Cardiac fibroblast (primary cell): ENCODE measurements around the gene STXBP6.
A peak's percentile ranks its signal among the peaks of the same experiment; 100 is the strongest.

Source experiments
- DNase-seq, 2 donors: peaks; one replicate each; pipeline versions ENCODE4 v3.0.0 to v3.0.0-alpha.2; 2010; ENCODE audit warnings: low read depth in 2 of 2
- H3K4me3 ChIP-seq, 2 donors: replicated peaks in 1 of 2; 1 replicate in 1 of 2; 2 replicates in 1 of 2; pipeline ENCODE4 v1.5.1; 2011; ENCODE audit warnings: low read depth in 2 of 2, low read length in 2 of 2, mild to moderate bottlenecking in 2 of 2, moderate library complexity in 1 of 2
- TF ChIP-seq, protein P1 (sequence below): IDR thresholded peaks from one replicate; pipeline ENCODE4 v1.5.1; 2011; ENCODE audit warnings: low read depth, mild to moderate bottlenecking, low read length, inconsistent platforms

Gene STXBP6

DNA sequence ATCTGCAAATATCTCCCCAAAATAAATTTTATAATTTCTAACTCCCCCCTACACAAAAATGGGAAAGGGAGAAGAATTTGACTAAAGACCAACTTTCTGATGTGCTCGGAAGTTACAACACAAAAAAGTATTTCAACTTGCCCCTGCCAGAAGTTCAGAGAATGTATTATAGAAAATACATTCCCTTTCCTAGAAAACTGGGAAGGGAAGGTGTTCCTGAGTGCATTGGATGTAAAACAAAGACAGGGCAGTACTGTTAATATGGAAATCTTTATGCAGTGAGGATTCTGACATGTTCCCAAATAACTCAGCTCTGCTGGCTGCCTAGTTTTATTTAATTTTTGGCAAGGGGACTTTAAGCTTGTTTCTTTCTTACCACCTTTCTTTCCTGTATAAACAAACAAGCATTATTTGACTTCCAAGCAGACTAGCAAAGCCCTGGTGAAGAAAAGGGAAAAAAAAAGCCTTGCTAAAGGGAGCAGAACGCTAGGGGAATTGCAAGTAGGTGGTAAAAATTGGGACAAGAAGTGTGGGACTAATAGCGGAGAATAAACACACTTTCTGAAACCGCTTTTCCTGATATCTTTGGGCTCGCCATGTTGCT, 124.1 kb downstream of the STXBP6 start:
- no peak for DNase-seq
- no peak overlapping the region for H3K4me3 ChIP-seq
- TF ChIP-seq, protein P1, sequence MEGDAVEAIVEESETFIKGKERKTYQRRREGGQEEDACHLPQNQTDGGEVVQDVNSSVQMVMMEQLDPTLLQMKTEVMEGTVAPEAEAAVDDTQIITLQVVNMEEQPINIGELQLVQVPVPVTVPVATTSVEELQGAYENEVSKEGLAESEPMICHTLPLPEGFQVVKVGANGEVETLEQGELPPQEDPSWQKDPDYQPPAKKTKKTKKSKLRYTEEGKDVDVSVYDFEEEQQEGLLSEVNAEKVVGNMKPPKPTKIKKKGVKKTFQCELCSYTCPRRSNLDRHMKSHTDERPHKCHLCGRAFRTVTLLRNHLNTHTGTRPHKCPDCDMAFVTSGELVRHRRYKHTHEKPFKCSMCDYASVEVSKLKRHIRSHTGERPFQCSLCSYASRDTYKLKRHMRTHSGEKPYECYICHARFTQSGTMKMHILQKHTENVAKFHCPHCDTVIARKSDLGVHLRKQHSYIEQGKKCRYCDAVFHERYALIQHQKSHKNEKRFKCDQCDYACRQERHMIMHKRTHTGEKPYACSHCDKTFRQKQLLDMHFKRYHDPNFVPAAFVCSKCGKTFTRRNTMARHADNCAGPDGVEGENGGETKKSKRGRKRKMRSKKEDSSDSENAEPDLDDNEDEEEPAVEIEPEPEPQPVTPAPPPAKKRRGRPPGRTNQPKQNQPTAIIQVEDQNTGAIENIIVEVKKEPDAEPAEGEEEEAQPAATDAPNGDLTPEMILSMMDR: no peak

DNA sequence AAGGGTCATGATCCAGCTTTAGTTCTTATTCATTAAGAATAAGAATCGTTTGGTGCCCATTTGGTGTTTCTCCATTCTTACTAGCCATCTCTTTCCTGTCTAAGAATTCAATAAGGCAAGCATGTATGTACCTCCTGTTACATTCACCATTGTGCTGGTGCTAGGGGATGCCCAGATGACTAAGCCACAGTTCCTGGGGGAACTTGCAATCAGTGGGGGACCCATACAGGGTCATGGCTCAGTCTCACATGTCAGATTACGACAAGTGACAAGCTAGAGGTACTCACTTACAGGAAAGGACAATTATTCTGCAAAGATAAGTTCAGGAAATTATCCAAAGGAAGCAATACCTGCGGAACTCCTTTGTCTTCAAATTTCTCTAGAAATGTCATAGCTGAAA, 125.4 kb downstream of the STXBP6 start:
- no peak overlapping the region for H3K4me3 ChIP-seq
- no peak for DNase-seq
- TF ChIP-seq, protein P1: no peak

DNA sequence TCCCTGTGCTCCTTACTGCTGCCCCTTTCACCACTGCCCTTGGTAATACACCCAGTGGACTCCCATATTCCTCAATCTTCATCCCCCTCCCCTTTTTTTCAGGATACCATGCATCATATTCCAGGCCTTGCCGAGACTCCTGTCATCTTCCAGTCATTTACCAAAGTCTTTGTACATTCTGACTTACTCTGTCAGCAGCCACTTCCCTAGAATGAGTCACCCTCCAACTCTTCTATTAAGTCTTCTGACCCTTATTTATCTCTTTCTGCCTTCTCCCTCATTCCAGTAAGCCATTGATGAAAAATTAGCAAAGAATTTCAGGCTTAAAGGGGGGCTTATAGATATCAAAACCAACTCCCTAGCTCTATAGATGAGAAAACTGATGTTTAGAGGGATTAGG, 128.0 kb downstream of the STXBP6 start:
- TF ChIP-seq, protein P1: no peak
- H3K4me3 ChIP-seq: no peak overlapping the region
- peak; percentile 37 to 53 for DNase-seq

DNA sequence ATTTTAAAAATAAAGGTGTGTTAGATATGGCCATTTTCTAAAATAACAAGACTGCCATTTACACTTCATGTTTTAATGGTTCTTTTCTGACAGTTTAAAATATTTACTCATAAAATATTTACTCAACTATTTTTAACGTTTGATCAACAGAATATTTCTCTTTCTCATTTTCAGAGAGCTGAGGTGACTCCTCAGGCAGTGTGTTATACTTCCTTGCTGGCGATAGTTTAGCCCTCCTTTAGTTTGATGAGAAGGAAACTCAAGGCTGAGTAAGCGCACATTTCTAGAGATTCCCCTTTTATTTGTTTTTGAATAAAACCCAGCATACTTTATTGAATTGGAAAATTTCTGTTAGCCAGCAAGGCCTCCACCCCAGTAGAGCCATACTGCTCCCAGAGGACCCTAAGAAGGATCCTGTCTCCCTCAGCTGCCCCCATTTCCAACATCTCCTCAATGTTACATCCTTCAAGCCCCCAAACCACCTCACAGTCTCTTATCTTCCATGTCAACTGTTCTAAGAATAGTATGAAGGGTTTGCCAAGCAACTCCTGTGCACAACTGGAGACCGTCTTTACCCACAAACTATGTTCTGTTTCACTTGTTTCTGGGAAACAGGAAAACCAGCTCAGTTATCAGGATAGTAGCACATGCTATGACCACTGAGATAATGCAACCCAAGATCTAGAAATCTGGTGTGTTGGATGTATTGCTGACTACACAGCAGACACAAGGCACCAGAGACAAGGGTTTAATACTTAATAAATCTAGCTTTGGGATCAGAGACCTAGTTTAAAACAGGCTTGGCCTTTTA, 129.5 kb downstream of the STXBP6 start:
- H3K4me3 ChIP-seq: no peak overlapping the region
- TF ChIP-seq, protein P1: no peak

DNA sequence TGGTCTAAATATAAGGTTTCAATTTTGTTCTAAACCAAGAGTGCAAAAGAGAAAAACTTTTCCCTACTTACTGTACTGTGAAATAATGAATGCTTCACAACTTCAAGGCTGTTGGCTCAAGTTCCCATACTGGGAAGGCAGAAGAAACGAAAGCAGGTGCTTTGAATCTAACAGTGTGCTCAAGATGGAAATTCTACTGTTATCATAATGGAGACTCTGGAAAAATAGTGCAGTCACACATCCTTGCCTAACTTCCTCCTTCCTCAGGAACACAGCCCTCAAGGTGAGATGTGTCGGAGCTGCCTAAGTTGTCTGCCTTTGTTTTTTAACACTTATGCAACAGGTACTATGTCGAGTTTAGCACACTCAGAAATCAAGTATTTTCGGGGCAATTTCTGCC, 131.1 kb downstream of the STXBP6 start:
- no peak overlapping the region for H3K4me3 ChIP-seq
- no peak for DNase-seq
- TF ChIP-seq, protein P1: no peak

More for the DNA sequence above, 129.5 kb downstream of the STXBP6 start:
- DNase-seq: peak in 1 of 2 donors; percentile 37

DNA sequence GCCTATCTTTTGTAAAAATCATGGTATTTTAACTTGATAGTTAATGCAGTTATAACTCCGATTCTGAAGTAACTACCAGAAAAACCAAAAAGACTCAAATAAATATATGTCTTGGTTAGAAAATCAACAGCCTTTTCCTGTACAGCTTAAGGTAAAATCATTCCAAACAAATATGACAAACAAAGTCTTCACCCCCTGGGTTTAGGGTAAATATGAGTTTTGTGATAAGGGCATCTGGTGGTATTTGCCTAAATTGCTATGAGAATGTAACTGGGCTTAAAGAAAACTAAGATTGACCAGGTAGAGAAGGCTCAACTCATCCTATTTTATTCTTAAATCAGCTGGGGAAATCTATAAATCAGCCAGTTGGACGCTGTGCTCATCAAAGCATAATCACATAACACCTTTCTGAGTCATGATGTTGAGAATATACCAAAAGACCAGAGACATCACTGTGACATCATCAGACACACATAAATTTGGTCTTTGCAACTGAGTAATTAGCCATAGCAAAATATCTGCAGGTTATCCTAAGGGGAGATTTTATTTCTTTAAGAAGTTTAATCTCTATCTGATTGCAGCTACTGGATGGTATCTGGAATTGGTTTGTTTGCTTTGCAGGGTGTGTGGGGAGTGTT, 133.9 kb downstream of the STXBP6 start:
- DNase-seq: no peak
- no peak overlapping the region for H3K4me3 ChIP-seq
- TF ChIP-seq, protein P1: no peak
